Stomach (tissue), 9 donors: ENCODE data around the gene TMCC2. TPM values are rescaled to one million over a fixed set of nuclear protein-coding genes. Genes with fewer than 3 reads are reported as not detected.

Source experiments
- DNase-seq, 2 donors: peaks; one replicate each; pipeline versions ENCODE4 v3.0.0 to v3.0.0-alpha.2; 2013 to 2019
- H3K27ac ChIP-seq, 5 donors: fragments of 200-600 bp in 4 of 5; sonication (generic) in 4 of 5; one replicate each; pipeline ENCODE4 v1.5.1; 2013 to 2019; ENCODE audit warnings: mild to moderate bottlenecking in 1 of 5, moderate library complexity in 1 of 5
- H3K27me3 ChIP-seq, 3 donors: fragments of 200-600 bp; sonication (generic); one replicate each; pipeline ENCODE4 v1.5.1; 2017 to 2019; ENCODE audit warnings: mixed run types in 1 of 3
- H3K36me3 ChIP-seq, 4 donors: fragments of 200-600 bp; sonication (generic); 1 replicate in 3 of 4; 2 replicates in 1 of 4; pipeline ENCODE4 v1.5.1; 2016 to 2019
- H3K4me1 ChIP-seq, 4 donors: fragments of 200-600 bp; sonication (generic); one replicate each; pipeline ENCODE4 v1.5.1; 2016 to 2019
- H3K4me3 ChIP-seq, 4 donors: fragments of 200-600 bp; sonication (generic) in 3 of 4; one replicate each; pipeline ENCODE4 v1.5.1; 2016 to 2019; ENCODE audit warnings: mild to moderate bottlenecking in 1 of 4
- H3K9me3 ChIP-seq, 4 donors: fragments of 200-600 bp; sonication (generic); one replicate each; pipeline ENCODE4 v1.5.1; 2016 to 2019
- CTCF ChIP-seq, 7 experiments: fragments of 450-650 bp in 4 of 7; fragments of 200-600 bp in 3 of 7; sonication (generic) in 3 of 7; IDR thresholded peaks; one replicate each; pipeline ENCODE4 v1.5.1; 2016 to 2019; ENCODE audit warnings: antibody characterized with exemption in 7 of 7, control low read depth in 2 of 7, mild to moderate bottlenecking in 1 of 7
- EP300 ChIP-seq: sonication (generic); formaldehyde crosslinking; IDR thresholded peaks from one replicate; pipeline ENCODE4 v1.6.1; 2017; ENCODE audit warnings: antibody characterized with exemption
- POLR2A ChIP-seq, 4 donors: fragments of 450-650 bp; IDR thresholded peaks; one replicate each; pipeline ENCODE4 v1.6.1; 2016; ENCODE audit warnings: antibody characterized with exemption in 4 of 4, control low read depth in 2 of 4, mild to moderate bottlenecking in 1 of 4, moderate library complexity in 1 of 4
- POLR2AphosphoS5 ChIP-seq, 3 donors: sonication (generic); formaldehyde crosslinking; IDR thresholded peaks; one replicate each; pipeline ENCODE4 v1.6.1; 2016; ENCODE audit warnings: antibody characterized with exemption in 3 of 3
- WGBS, 5 donors: extraction: QIAGEN DNeasy Blood & Tissue Kit in 3 of 5; methylation state at CpG; one replicate each; pipeline versions ENCODE4 v1.1.5 to v1.1.7; 2013 to 2018; 5-methylcytosine and 5-hydroxymethylcytosine counted together
- intact Hi-C: fragments of 100-400 bp; cut with DNase I; formaldehyde crosslinking; loops from one replicate; pipeline ENCODE4 v1.15.1; 2023; ENCODE audit warnings: low total_unique reads
- polyA plus RNA-seq, 3 donors: library from polyadenylated mRNA; stranded (reverse); fragments of 200-250 nt; gene quantifications; one replicate each; pipeline ENCODE4 v1.2.3, GENCODE V29; 2013
- total RNA-seq, 5 donors: library from RNA; depleted of rRNA; stranded (reverse); fragments of >200 nt; gene quantifications; one replicate each; pipeline versions ENCODE4 v1.1.0 to v1.2.3, GENCODE V29; 2014 to 2016
- donor health status: healthy with polysubstance abuse.
- donor health status: Bipolar disorder and iron deficiency.
- donor health status: healthy.

The TMCC2 gene
- total and polyA plus RNA-seq, 8 donors, result 0.45 to 3.1 (median 1.5) TPM; not detected in 2

GRCh38 chr1:205261946-205262691 is 34.4 kb downstream of the TMCC2 start:
- Histone ChIP-seq H3K27ac (no peak overlapping the region), H3K4me3 (no peak overlapping the region), H3K4me1 (peaks cover 11 to 45% (median 18%) of the 10 kb centered on the region in 4 donors), H3K36me3 (no peaks in the 10 kb centered on the region), H3K27me3 (no peaks in the 10 kb centered on the region), H3K9me3 (no peaks in the 10 kb centered on the region)
- peak in 1 of 2 donors; percentile 76 for DNase-seq
- intact Hi-C loops, result no loop called here
- TF ChIP-seq CTCF (IDR thresholded peaks at IDR 0.05), result no peak
- no peak for TF ChIP-seq EP300
- no peak for TF ChIP-seq POLR2AphosphoS5 (IDR thresholded peaks at IDR 0.05)
- TF ChIP-seq POLR2A (IDR thresholded peaks at IDR 0.05), result no peak
- WGBS, 5 donors, result 32 to 47% (median 34%) methylated on average over 5 of the region's 5 CpGs

- no peaks in the 10 kb centered on the region for H3K27me3 ChIP-seq
- intact Hi-C loops, result no loop called here
- DNase-seq, result no peak
- H3K36me3 ChIP-seq, result no peaks in the 10 kb centered on the region
- TF ChIP-seq POLR2A (IDR thresholded peaks at IDR 0.05) (no peak), CTCF (IDR thresholded peaks at IDR 0.05) (no peak), POLR2AphosphoS5 (IDR thresholded peaks at IDR 0.05) (no peak)
- no peaks in the 10 kb centered on the region for H3K9me3 ChIP-seq
- H3K4me3 ChIP-seq, result no peak overlapping the region
- WGBS, 5 donors, result 43 to 61% (median 55%) methylated on average over 8 of the region's 8 CpGs
- no peak overlapping the region for H3K27ac ChIP-seq
- peaks cover 11 to 47% (median 21%) of the 10 kb centered on the region in 4 donors for H3K4me1 ChIP-seq
These were observed 35.0 kb downstream of the TMCC2 start for GRCh38 chr1:205262731-205263171.

- intact Hi-C loops, result no loop called here
- DNase-seq, result no peak
- no peak overlapping the region for H3K4me3 ChIP-seq
- peaks cover 11 to 43% (median 21%) of the 10 kb centered on the region in 4 donors for H3K4me1 ChIP-seq
- no peaks in the 10 kb centered on the region for H3K27me3 ChIP-seq
- no peaks in the 10 kb centered on the region for H3K36me3 ChIP-seq
- H3K27ac ChIP-seq, result no peak overlapping the region
- H3K9me3 ChIP-seq, result no peaks in the 10 kb centered on the region
- WGBS, 5 donors, result 45 to 79% (median 60%) methylated on average over 2 of the region's 2 CpGs
- no peak for TF ChIP-seq EP300
- TF ChIP-seq POLR2AphosphoS5 (IDR thresholded peaks at IDR 0.05), result no peak
- TF ChIP-seq CTCF (IDR thresholded peaks at IDR 0.05), result no peak
- no peak for TF ChIP-seq POLR2A (IDR thresholded peaks at IDR 0.05)
These were observed 35.9 kb downstream of the TMCC2 start for GRCh38 chr1:205263580-205264190.

GRCh38 chr1:205266611-205267305 is 39.0 kb downstream of the TMCC2 start:
- peaks cover 0 to 18% (median 8%) of the 10 kb centered on the region in 4 donors for H3K36me3 ChIP-seq
- no peaks in the 10 kb centered on the region for H3K9me3 ChIP-seq
- no peak overlapping the region for H3K27ac ChIP-seq
- no peak for DNase-seq
- no peak overlapping the region for H3K4me3 ChIP-seq
- intact Hi-C loops, result no loop called here
- peaks cover 8 to 39% (median 21%) of the 10 kb centered on the region in 4 donors for H3K4me1 ChIP-seq
- H3K27me3 ChIP-seq, result no peaks in the 10 kb centered on the region
- TF ChIP-seq CTCF (IDR thresholded peaks at IDR 0.05), result no peak
- no peak for TF ChIP-seq EP300
- TF ChIP-seq POLR2AphosphoS5 (IDR thresholded peaks at IDR 0.05), result no peak
- no peak for TF ChIP-seq POLR2A (IDR thresholded peaks at IDR 0.05)
- WGBS, 5 donors, result 69 to 90% (median 76%) methylated on average over 10 of the region's 10 CpGs
